Testis (tissue), 3 donors: Measurements from ENCODE around the gene PACS1. TPM values are rescaled to one million over a fixed set of nuclear protein-coding genes. Genes with fewer than 3 reads are reported as not detected.
A peak's percentile ranks its signal among the peaks of the same experiment; 100 is the strongest.

Experiments used
- DNase-seq: peaks from one replicate; pipeline ENCODE4 v3.0.0-alpha.2; 2019
- H3K27ac ChIP-seq, 2 donors: fragments of 200-600 bp; sonication (generic); one replicate each; pipeline ENCODE4 v1.5.1; 2019
- H3K27me3 ChIP-seq: fragments of 200-600 bp; sonication (generic); one replicate; pipeline ENCODE4 v1.5.1; 2019
- H3K36me3 ChIP-seq: fragments of 200-600 bp; sonication (generic); one replicate; pipeline ENCODE4 v1.5.1; 2017; ENCODE audit warnings: low read depth; ENCODE audit errors: missing control alignments
- H3K4me1 ChIP-seq: fragments of 200-600 bp; sonication (generic); one replicate; pipeline ENCODE4 v1.5.1; 2019
- H3K4me3 ChIP-seq, 2 donors: fragments of 200-600 bp; sonication (generic); one replicate each; pipeline ENCODE4 v1.5.1; 2017 to 2019
- H3K9me3 ChIP-seq: fragments of 200-600 bp; sonication (generic); one replicate; pipeline ENCODE4 v1.5.1; 2017
- POLR2A ChIP-seq: fragments of 450-650 bp; IDR thresholded peaks from one replicate; pipeline ENCODE4 v1.6.1; 2017; ENCODE audit warnings: antibody characterized with exemption, mild to moderate bottlenecking, moderate library complexity
- WGBS, 2 donors: methylation state at CpG; one replicate each; pipeline ENCODE4 v1.1.5; 2018; 5-methylcytosine and 5-hydroxymethylcytosine counted together
- intact Hi-C: fragments of 100-400 bp; cut with DNase I; formaldehyde crosslinking; loops from one replicate; pipeline ENCODE4 v1.15.1; 2023; ENCODE audit warnings: low total_unique reads
- polyA plus RNA-seq: library from polyadenylated mRNA; stranded (reverse); fragments of 350-450 nt; fragmentation: Illumina TruSeq; extraction: RNeasy Lipid Tissue Mini Kit (QIAGEN cat#74804); gene quantifications from one replicate; pipeline ENCODE4 v1.2.3, GENCODE V29; 2014; ENCODE audit warnings: low read depth, low replicate concordance; ENCODE audit not compliant: insufficient read depth
- total RNA-seq, 2 donors: library from RNA; depleted of rRNA; stranded (reverse); fragments of >200 nt; gene quantifications; one replicate each; pipeline ENCODE4 v1.2.3, GENCODE V29; 2016
- TF ChIP-seq, protein P1 (sequence below), 3 experiments: fragments of 450-650 bp in 2 of 3; fragments of 200-600 bp in 1 of 3; sonication (generic) in 1 of 3; IDR thresholded peaks; one replicate each; pipeline ENCODE4 v1.5.1; 2016 to 2019; ENCODE audit warnings: antibody characterized with exemption in 3 of 3, mild to moderate bottlenecking in 2 of 3, moderate library complexity in 1 of 3

Gene PACS1
- total and polyA plus RNA-seq, 3 donors from 2014 or later: 111 to 131 (median 130) TPM

DNA sequence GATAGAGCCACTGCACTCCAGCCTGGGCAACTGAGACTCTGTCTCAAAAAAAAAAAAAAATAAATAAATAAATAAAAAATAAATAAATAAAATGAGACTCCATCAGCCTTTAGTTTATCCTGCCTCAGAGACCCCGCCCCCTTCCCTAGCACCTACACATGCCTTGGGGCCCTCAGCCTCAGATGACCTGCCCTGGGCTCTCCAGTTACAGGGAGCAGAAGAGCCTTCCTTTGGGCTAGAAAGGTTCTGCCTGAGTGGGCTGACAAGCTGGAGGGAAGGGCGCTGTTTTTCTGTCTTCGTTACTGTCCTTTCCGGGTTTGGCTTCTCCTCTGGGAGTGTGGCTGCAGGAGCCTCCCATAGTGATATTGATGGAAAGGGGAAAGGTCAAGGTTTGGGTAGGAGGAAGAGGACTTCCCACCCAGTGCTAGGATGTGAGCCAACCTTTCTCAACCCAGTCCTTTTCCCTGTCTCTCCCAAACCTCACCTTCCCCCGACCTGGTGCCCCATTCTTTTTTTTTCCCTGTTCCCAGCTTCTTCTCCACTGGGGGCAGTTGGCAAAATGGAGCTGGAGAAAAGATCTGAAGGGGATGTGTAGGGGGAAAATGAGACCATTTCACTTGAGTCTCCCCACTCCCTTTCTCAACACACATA lies 19.4 kb upstream of the PACS1 start:
- intact Hi-C loops: no loop called here
- TF ChIP-seq POLR2A: no peak
- TF ChIP-seq, protein P1, sequence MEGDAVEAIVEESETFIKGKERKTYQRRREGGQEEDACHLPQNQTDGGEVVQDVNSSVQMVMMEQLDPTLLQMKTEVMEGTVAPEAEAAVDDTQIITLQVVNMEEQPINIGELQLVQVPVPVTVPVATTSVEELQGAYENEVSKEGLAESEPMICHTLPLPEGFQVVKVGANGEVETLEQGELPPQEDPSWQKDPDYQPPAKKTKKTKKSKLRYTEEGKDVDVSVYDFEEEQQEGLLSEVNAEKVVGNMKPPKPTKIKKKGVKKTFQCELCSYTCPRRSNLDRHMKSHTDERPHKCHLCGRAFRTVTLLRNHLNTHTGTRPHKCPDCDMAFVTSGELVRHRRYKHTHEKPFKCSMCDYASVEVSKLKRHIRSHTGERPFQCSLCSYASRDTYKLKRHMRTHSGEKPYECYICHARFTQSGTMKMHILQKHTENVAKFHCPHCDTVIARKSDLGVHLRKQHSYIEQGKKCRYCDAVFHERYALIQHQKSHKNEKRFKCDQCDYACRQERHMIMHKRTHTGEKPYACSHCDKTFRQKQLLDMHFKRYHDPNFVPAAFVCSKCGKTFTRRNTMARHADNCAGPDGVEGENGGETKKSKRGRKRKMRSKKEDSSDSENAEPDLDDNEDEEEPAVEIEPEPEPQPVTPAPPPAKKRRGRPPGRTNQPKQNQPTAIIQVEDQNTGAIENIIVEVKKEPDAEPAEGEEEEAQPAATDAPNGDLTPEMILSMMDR (IDR thresholded peaks at IDR 0.05): no peak
- Histone ChIP-seq H3K4me1 (peaks cover 37% of the 10 kb centered on the region), H3K36me3 (no peaks in the 10 kb centered on the region), H3K27ac (peak overlapping the region in 1 of 2 donors; percentile 85), H3K27me3 (no peaks in the 10 kb centered on the region), H3K9me3 (no peaks in the 10 kb centered on the region), H3K4me3 (no peak overlapping the region)
- 48 to 49% methylated on average over 5 of the region's 5 CpGs for WGBS, 2 donors
- DNase-seq: no peak

DNA sequence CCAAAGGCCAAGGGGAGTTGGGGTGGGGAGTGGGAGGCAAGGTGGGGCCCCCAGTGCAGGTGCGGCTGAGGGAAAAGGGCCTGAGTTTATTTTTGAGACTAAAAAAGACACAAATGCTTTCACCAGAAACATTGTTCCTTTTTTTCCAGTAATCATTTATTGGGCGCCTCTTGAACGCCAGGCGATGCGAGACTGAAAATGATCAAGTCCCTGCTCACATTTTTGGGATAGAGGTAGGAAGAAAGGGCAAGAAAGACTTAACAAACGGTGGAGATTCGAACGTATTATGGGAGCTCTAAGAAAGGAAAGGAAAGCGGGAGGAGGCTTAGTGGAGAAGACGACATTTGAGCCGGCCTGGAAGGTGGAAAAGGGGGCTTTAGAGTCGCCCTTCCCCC lies 18.7 kb upstream of the PACS1 start:
- TF ChIP-seq, protein P1 (IDR thresholded peaks at IDR 0.05): no peak
- TF ChIP-seq POLR2A: no peak
- intact Hi-C loops: no loop called here
- H3K9me3 ChIP-seq: no peaks in the 10 kb centered on the region
- H3K27ac ChIP-seq: peak overlapping the region; percentile 80 to 85
- H3K36me3 ChIP-seq: no peaks in the 10 kb centered on the region
- no peaks in the 10 kb centered on the region for H3K27me3 ChIP-seq
- 11 to 15% methylated on average over 12 of the region's 12 CpGs for WGBS, 2 donors
- peak overlapping the region; percentile 79 to 96 for H3K4me3 ChIP-seq
- DNase-seq: no peak
- H3K4me1 ChIP-seq: peaks cover 37% of the 10 kb centered on the region

DNA sequence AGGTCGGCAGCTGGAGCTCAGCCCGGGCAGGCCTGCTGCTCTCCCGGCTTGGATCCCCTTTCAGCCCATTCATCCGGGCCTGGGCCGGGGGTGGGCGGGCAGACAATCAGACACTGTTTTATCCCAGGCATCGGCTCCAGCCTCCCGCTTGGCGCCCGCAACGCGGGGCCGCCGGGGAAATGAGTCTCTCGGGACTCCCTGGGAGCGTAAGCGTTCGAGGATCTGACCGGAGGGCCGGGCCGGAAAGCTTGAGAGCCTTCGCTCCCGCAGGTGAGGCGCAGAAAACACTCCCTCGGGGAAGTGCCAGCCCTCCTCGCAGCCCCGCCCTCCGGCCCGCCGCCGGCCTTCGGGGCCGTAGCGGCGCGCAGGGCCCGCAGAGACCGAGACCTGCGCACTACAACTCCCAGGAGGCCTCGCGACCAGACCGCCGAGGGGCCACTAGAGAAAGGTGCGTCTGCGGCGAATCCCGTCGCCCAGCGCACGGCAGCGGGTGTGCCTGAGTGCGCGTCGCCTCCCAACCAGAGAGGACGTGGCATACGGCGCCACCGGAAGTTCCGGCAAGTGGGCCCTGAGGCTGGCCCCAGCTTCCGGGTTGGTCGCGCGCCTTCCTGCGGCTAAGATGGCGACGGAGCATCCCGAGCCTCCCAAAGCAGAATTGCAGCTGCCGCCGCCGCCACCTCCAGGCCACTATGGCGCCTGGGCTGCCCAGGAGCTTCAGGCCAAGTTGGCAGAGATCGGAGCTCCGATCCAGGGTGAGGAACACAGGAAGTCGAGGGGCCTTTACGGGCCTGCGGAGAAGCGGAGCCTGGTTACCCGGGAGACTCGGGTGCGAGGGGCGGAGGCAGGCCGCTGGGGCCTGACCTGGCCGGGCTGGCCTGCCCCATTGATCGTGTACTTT lies 18.1 kb upstream of the PACS1 start, which contains the start of gene SF3B2:
Gene SF3B2 (plus strand): TSS at position 599 of the 898 bp plus-strand sequence. CDS start 21 bp downstream, at position 620.
- no peaks in the 10 kb centered on the region for H3K27me3 ChIP-seq
- intact Hi-C loops: no loop called here
- peaks cover 37% of the 10 kb centered on the region for H3K4me1 ChIP-seq
- 0 to 1% methylated on average over 25 to 62 of the region's 84 CpGs for WGBS, 2 donors
- peak within 1 kb of the TSS; percentile 79 to 96 for H3K4me3 ChIP-seq
- peak within 1 kb of the TSS; percentile 80 to 85 for H3K27ac ChIP-seq
- peak; percentile 99 for DNase-seq
- H3K36me3 ChIP-seq: no peaks in the 10 kb centered on the region
- no peaks in the 10 kb centered on the region for H3K9me3 ChIP-seq
- TF ChIP-seq POLR2A: peak; percentile 41
- TF ChIP-seq, protein P1 (IDR thresholded peaks at IDR 0.05): no peak

DNA sequence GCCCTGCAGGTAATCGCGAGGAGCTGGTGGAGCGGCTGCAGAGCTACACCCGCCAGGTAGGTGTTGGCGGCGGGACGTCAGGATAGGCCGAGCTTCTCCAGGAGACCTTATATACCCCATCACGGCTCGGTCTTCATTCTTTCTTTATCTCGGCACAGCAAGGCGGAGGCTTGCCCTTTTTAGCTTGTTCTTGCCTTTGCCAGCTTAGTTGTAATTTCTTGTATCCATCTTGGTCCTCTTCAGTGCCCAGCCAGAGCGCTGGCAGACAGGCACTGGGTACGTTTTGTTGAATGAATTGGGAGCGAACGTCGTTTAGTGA lies 17.4 kb upstream of the PACS1 start:
- Histone ChIP-seq H3K9me3 (no peaks in the 10 kb centered on the region), H3K36me3 (no peaks in the 10 kb centered on the region), H3K4me3 (peak overlapping the region; percentile 79 to 96), H3K27me3 (no peaks in the 10 kb centered on the region), H3K4me1 (peaks cover 37% of the 10 kb centered on the region), H3K27ac (peak overlapping the region; percentile 80 to 85)
- intact Hi-C loops: no loop called here
- no peak for TF ChIP-seq POLR2A
- 0 to 1% methylated on average over 17 of the region's 17 CpGs for WGBS, 2 donors
- no peak for DNase-seq

DNA sequence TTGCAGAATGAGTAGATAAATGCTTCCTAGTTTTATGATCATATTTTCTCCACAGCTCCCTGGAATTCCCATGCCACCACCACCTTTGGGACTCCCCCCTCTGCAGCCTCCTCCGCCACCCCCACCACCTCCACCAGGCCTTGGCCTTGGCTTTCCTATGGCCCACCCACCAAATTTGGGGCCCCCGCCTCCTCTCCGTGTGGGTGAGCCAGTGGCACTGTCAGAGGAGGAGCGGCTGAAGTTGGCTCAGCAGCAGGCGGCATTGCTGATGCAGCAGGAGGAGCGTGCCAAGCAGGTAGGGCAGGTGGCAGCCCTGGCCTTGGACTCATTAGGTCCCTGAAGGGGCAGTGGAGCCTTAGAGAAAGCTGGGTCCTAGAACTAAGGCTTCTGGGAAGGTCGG lies 15.1 kb upstream of the PACS1 start:
- H3K36me3 ChIP-seq: no peaks in the 10 kb centered on the region
- no peak for DNase-seq
- no peak overlapping the region for H3K27ac ChIP-seq
- peaks cover 31% of the 10 kb centered on the region for H3K4me1 ChIP-seq
- 85 to 88% methylated on average over 7 of the region's 7 CpGs for WGBS, 2 donors
- H3K27me3 ChIP-seq: no peaks in the 10 kb centered on the region
- intact Hi-C loops: no loop called here
- TF ChIP-seq, protein P1 (IDR thresholded peaks at IDR 0.05): no peak
- no peak for TF ChIP-seq POLR2A
- no peak overlapping the region for H3K4me3 ChIP-seq
- no peaks in the 10 kb centered on the region for H3K9me3 ChIP-seq
